IPS DF 4.7 (cell line): ENCODE results near the gene COX7A1.
"Not testable (repeated sequence)": the region's sequence is repeated elsewhere in the genome, so short reads cannot be mapped to it uniquely, and the experiment has no call there.

Source experiments
- DNase-seq: peaks from one replicate; pipeline ENCODE4 v3.0.0-alpha.2; 2013; ENCODE audit warnings: low spot score; ENCODE audit errors: extremely low read depth

Gene COX7A1

DNA sequence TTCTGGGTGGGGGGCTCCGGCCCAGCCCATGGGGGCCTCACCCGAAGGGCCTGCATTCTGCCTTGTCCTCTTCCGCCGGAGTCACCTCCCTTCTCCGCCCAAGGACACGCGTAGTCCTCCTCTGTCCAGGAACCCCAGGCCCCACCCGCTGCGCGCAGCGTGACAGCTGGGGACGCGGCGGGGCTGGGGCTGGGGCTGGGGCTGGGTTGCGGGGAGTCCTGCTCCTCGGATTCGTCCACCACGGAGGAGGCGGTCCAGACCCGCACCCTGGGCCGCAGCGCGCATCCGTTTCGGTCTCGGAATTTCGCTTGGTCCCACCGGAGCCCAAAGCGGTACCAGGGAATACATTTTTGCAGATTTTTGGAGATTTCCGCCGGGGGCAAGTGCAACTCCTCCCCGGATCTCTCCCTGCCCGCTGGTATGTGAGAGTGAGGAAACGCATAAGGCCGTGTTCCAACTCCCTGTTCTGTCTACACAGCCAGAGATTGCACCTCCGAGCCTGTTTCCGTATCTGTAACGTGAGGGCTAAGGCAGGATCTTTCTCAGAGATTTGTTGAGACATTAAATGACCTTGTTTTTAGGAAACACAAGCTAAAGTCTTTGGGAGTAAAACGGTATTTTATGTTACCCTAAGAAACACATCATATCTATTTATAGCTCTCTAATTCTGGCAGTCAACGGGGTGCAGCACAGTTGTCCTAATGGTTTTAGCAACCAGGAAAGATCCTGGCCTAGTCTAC is at the start of gene COX7A1:
Gene COX7A1, minus strand, starts transcription at position 96 of the 740 bp plus-strand sequence. Its CDS starts 40 bp downstream, at position 56.
- no peak for DNase-seq

DNA sequence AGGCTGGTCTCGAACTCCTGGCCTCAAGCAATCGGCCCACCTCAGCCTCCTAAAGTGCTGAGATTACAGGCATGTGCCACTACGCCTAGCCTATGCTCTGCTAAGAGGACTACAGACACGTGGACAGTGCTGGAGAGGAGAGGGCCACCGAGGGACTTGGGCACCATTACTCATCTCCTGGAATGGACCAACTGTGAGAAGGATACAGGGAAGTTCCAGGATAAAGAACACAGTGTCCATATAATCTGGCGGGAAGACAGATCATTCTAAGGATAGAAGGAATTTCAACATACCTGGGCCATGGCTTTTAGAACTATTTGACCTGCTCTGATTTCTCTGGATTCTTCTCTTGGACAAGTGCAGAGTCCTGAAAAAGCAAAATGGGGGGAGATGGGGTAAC is 49.4 kb upstream of the COX7A1 start:
- no peak for DNase-seq

DNA sequence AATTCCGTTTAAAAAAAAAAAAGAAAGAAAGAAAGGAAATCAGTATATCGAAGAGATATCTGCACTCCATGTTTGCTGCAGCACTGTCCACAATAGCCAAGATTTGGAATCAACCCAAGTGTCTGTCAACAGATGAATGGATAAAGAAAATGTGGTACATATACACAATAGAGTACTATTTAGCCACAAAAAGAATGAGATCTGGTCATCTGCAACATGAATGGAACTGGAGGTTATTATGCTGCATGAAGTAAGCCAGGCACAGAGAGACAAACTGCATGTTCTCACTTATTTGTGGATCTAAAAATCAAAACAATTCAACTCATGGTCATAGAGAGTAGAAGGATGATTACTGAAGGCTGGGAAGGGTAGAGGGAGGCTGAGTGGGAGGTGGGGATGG is 45.9 kb upstream of the COX7A1 start:
- DNase-seq, result no peak

DNA sequence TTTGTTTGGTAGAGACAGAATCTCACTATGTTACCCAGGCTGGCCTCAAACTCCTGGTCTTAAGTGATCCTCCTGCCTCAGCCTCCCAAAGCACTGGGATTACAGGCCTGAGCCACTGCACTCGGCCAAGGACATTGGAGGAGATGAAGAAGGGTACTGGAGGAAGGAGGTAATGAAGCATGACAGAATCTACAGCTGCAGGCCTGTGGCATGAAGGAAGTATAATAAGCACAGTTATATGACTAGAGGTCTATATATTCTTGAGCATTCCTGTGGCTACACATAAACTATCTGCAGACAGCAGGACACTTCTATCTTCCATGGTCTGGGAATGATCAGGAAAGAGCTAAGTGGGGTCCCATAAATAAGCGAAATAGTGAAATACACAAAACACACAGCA is 44.0 kb upstream of the COX7A1 start:
- no peak for DNase-seq

DNA sequence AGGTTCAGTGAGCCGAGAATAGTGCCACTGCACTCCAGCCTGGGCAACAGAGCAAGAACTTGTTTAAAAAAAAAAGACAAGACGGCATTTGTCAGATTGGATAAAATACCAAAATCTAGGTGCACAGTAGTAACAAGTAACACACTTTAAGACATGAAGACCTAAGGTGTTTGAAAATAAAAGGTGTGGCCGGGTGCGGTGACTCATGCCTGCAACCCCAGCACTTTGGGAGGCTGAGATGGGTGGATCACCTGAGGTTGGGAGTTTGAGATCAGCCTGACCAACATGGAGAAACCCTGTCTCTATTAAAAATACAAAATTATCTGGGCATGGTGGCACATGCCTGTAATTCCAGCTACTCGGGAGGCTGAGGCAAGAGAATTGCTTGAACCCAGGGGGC is 34.5 kb upstream of the COX7A1 start:
- DNase-seq, result not testable (repeated sequence)

DNA sequence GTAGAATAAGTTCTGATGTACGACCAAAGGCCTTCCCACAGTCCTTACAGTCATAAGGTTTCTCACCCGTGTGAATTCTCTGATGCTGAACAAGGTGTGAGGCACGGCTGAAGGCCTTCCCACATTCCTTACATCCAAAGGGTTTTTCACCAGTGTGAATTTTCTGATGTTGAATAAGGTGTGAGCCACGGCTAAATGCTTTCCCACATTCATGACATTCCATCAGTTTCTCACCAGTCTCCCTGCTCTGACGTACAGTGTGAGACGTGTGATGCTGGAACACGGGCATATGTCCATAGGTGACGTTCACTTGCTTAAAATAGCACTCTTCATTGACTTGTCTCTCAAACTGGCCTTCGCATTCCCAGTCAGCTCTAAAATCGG is 31.0 kb upstream of the COX7A1 start:
- DNase-seq, result peak; percentile 16

DNA sequence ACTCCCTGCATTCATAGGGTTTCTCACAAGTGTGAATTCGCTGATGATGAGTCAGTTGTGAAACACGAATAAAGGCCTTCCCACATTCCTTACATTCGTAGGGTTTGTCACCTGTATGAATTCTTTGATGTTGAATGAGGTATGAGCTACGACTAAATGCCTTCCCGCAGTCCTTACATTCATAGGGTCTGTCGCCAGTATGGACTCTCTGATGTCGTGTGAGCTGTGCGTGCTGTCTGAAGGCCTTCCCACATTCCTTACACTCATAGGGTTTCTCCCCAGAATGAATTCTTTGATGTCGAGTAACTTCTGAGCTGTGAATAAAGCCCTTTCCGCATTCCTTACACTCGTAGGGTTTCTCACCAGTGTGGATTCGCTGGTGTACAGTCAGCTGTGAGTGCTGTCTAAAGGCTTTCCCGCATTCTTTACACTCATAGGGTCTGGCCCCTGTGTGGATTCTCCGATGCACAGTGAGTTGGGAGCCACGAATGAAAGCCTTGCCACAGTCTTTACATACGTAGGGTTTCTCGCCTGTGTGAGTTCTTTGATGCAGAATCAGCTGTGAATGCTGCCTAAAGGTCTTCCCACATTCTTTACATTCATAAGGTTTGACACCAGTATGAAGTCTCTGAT is 30.5 kb upstream of the COX7A1 start:
- DNase-seq, result peak; percentile 30

DNA sequence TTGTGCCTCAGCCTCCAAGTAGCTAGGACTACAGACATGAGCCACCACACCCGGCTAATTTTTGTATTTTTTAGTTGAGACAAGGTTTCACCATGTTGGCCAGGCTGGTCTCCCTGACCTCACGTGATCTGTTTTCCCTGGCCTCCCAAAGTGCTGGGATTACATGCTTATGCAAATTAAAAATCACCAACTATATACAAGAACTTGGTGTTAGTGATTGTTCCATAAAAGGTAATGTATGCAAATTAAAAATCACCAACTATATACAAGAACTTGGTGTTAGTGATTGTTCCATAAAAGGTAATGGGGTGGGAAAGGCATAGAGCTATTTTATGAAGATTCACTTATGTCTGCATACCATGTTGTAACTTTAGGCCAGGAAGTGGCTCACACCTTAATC is 26.8 kb upstream of the COX7A1 start:
- DNase-seq, result not testable (repeated sequence)

DNA sequence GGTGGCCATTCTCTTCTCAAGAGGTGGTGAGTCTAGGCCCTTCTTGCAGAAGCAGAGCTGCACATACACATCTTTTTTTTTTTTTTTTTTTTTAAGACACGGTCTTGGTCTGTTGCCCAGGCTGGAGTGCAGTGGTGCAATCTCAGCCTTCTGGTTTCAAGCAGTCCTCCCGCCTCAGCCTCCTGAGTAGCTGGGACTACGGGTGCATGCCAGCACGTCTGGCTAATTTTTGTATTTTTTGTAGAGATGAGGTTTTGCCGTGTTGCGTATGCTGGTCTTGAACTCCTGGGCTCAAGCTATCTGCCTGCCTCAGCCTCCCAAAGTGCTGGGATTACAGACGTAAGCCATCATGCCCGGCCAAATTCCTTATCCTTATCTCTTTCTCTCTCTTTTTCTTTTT is 21.6 kb upstream of the COX7A1 start:
- DNase-seq, result not testable (repeated sequence)

DNA sequence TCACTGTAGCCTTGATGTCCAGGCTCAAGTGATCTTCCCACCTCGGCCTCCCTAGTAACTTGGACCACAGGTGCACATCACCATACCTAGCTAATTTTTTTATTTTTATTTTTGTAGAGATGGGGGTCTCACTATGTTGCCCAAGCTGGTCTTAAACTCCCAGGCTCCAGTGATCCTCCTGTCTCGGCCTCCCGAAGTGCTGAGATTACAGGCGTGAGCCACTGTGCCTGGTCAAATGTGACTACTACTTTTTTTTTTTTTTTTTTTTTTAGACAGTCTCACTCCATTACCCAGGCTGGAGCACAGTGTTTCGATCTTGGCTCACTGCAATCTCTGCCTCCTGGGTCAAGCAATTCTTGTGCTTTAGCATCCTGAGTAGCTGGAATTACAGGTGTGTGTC is 20.6 kb upstream of the COX7A1 start:
- no peak for DNase-seq

DNA sequence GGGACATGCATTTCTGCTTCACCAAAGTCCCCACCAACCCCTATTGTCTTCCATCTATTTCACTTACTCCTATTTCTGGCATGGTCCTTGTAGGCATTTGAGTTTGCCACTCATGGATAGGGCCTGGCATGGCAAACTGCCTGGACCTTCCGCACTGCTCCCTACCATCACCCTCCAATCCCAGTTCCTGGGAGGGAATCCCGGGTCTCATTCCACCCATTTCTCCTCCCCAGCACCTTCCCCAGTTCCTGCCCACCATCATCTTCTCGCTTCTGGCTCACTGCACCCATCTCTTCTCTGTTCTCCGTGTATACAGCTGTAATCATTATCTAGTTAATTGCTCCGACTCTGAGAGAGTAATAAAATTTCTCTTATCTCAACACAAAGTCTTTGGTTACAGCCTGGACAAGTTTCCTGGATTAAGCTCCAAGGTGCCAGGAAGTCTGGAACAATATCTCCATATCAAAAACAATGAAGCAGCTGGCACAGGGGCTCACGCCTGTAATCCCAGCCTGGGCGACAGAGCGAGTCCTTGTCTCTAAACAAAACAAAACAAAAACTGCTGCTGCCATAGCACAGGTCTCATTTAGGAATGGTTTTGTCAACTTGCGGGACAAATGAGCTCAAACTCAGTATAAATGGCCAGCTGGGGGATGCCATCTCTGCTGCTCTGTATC is 17.0 kb upstream of the COX7A1 start:
- DNase-seq, result no peak

DNA sequence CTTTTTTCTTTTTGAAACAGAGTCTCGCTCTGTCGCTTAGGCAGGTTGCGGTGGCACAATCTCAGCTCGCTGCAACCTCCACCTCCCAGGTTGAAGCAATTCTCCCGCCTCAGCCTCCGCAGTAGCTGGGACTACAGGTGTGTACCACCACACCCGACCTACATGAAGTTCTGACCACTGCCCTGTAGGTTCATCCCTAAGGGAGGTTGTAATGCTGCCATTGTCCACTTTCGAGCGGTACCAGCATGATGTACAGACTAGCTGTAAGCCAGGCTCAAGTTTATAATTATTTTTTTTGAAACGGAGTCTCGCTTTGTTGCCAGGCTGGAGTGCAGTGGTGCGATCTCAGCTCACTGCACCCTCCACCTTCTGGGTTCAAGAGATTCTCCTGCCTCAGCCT is 11.6 kb upstream of the COX7A1 start:
- no peak for DNase-seq

DNA sequence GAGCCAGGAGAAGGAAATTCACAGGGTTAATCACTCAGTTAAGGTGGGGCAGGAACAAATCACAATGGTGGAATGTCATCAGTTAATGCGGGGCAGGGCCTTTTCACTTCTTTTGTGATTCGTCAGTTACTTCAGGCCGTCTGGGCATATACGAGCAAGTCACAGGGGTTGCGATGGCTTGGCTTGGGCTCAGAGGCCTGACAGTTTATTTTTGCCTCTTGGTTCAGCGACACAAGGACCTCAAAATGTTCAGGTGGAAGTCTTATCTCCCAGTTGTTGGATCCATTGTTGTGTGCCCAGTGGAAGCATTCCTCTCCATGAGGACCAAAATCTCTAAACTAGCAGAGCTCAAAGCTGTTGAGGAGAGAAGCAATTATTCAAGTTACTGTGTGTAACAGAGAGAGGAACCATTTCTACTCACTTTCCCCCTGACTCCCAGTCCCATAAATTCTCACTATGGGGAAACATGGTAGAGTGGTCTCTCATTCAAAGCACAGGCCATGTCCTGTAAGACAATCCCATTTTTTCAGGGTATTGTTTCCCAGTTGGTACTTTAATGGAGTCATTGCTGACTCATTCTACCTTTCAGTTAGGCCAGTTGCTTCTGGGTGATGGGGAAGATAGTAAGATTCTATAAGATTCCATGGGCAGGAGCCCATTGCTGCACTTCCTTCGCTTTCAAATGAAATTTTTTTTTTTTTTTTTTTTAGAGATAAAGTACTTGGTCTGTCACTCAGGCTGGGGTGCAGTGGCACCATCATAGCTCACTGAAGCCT is 8.8 kb upstream of the COX7A1 start:
- no peak for DNase-seq

DNA sequence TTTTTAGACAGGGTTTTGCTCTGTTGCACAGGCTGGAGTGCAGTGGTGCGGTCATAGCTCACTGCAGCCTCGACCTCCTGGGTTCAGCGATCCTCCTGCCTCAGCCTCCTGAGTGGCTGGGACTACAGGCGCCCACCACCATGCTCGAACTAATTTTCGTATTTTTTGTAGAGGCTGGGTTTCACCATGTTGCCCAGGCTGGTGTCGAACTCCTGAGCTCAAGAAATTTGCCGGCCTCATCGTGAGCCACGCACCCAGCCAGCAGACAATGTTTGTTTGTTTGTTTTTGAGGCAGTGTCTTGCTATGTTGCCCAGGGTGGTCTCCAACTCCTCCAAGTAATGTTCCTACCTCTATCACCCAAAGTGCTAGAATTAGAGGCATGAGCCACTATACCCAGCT is 879 bp upstream of the COX7A1 start:
- no peak for DNase-seq

DNA sequence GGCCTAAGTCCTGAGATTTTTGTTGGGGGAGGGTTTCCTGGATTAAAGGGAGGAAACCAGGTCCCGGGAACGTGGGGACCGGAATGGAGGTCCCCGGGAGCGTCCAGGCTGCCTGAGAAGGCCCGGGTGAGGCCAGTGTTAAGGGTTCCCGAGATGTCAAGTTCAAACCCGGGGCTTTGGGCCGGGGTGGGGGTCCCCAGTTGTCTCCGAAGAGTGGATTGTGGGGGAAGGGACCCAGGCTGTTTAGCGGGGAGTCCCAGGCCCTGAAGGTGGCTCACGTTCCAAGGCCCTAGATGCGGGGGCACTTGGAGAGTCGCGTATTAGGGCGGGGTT is 262 bp downstream of the COX7A1 start:
- DNase-seq, result no peak

DNA sequence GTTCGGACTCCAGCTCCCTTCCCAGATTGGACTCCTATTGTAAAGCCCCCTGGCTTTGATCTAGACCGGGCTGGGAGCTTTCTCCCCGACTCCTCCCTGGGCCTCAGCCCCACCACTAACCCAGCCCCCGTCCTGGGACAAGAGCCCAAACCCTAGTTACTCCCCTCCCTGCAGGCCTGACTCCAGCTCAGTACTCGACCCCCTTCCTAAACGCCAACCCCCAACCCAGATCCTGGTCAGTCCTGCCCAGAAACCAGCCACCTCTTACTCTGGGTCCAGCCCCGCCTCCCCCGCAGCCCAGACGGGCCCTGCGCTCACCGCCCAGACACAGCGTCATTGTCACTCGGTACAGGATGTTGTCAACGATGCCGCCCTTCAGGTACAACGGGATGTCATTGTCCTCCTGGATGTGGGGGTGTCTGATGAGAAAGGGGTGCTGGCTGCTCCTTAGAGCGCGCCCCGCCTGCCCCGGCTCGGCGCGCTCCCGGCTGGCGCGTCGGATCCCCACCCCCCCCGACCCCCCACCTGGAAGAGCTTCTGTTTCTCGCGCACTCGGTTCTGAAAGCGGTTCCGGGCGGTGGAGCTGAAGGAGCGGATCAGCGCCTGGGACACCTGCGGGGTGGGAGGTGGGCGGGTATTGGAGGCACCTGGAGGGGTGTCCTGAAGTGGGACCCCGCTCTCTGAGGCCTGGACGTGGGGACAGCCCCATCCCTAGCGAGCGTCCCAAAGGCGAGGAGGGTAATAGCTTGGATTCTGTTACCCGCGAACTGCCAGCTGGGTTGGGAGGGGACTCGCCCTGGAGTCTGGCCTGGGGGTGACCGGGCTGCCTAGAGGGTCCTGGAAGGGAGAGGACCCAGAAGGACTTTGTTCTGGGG is 866 bp downstream of the COX7A1 start:
- no peak for DNase-seq

DNA sequence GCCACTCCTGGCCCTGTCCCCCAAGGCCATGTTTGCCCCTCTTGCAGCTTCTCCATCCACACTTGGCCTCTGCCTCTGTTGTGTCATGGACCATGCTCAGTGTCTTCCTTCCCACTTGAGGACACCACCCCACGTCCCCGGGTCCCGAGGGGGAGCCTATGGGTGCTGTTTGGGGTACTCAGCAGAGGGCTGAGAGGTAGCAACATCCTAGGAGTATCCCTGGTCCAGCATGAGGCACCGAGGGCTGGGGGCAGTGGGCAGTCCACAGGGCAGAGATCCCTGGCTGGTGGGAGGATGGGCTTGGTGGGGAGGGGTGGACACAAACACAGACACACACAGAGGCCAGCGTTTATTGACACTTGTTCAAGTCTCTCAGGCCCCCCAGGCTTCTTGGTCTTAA is 1.7 kb downstream of the COX7A1 start:
- DNase-seq, result no peak

DNA sequence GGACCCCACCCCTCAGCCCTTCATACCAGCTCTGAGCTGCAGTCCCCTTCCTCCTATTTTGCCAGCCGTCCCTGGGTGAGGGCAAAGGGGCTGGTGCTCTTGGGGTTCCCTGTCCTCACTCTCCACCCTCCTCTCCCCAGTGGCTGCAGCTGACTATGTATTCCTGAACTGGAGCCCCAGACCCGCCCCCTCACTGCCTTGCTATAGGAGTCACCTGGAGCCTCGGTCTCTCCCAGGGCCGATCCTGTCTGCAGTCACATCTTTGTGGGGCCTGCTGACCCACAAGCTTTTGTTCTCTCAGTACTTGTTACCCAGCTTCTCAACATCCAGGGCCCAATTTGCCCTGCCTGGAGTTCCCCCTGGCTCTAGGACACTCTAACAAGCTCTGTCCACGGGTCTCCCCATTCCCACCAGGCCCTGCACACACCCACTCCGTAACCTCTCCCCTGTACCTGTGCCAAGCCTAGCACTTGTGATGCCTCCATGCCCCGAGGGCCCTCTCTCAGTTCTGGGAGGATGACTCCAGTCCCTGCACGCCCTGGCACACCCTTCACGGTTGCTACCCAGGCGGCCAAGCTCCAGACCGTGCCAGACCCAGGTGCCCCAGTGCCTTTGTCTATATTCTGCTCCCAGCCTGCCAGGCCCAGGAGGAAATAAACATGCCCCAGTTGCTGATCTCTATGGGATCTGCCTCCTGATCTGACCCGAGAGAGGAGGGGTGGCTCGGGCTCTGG is 2.4 kb downstream of the COX7A1 start:
- no peak for DNase-seq

DNA sequence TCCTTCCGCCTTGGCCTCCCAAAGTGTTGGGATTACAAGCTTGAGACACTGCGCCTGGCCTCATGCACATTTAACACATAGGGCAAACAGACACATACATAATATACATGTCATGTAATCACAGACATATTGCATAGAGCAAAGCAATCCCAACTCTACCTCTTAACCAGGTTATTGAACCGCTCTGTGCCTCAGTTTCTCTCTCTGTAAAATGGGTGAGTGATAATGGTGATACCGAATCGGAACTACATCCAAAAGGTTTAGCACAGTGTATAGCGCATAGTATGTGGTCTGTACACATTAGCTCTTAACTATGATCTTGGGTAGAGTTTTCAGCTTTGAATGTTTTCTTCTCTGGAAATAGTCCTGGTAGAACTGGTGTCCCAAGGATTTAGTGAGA is 7.6 kb downstream of the COX7A1 start:
- no peak for DNase-seq

DNA sequence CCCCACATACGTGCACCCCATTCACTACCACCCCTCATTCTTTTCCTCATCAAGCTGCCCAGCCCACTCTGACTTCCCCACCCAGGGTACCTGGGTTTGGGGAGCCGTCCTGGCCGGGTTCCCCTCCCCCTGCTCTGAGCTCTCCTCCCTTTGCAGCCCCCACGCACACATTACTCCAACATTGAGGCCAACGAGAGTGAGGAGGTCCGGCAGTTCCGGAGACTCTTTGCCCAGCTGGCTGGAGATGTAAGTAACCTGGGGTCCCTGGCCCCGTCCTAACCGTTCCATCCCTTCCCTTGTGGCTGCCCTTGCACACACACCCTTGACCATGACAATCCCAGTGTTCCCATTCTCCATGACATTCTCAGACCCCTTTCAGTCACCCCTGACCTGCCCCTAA is 9.8 kb downstream of the COX7A1 start:
- DNase-seq, result no peak
